H1 (cell line): ENCODE data around the gene CCDC8. TPM values are rescaled to one million over a fixed set of nuclear protein-coding genes. Genes with fewer than 3 reads are reported as not detected.

ENCODE experiments used
- ATF2 ChIP-seq: IDR thresholded peaks from 2 replicates; pipeline ENCODE4 v1.6.1; 2012; ENCODE audit warnings: low read length, inconsistent platforms
- BACH1 ChIP-seq: IDR thresholded peaks from 2 replicates; pipeline ENCODE4 v1.6.1; 2012; ENCODE audit warnings: low read length, improper control_type of control experiment
- FOSL1 ChIP-seq: IDR thresholded peaks from 2 replicates; pipeline ENCODE4 v1.6.1; 2011; ENCODE audit warnings: mild to moderate bottlenecking, low read depth, low read length, moderate library complexity; ENCODE audit not compliant: insufficient read depth
- POLR2A ChIP-seq, 2 experiments: IDR thresholded peaks; 1 replicate in 1 of 2; 2 replicates in 1 of 2; pipeline ENCODE4 v1.6.1; 2011; ENCODE audit warnings: low read depth in 2 of 2, low read length in 2 of 2, mild to moderate bottlenecking in 2 of 2; ENCODE audit errors: control extremely low read depth in 1 of 2
- POLR2AphosphoS5 ChIP-seq: IDR thresholded peaks from 2 replicates; pipeline ENCODE4 v1.6.1; 2011; ENCODE audit warnings: low read depth, low read length
- polyA plus RNA-seq, 7 experiments: library from polyadenylated mRNA; depleted of rRNA in 3 of 7; stranded (reverse) in 5 of 7; unstranded in 2 of 7; fragments of >200 nt in 5 of 7; fragments of 200-250 nt in 2 of 7; gene quantifications; 1 replicate in 5 of 7; 2 replicates in 1 of 7; 4 replicates in 1 of 7; pipeline versions ENCODE4 v1.2.1 to v1.2.3, GENCODE V29; 2011 to 2013; ENCODE audit warnings: missing spikeins in 2 of 7, mixed read lengths in 2 of 7
- total RNA-seq: library from RNA; stranded (reverse); fragmentation: NEBNext Ultra II Directional; extraction: Animal tissue kit (Norgen Biotek cat#: 25700); gene quantifications from 2 replicates; pipeline ENCODE4 v1.2.1, GENCODE V29; 2021

The CCDC8 gene
- total and polyA plus RNA-seq, 2 of the 8 experiments (the other 6 are each of a cell fraction or from before 2014, with no cell fraction given) = 4.9 to 13.6 TPM

GRCh38 chr19:46406976-46407375 lies 6.4 kb downstream of the CCDC8 start (continued):
- no peak for TF ChIP-seq BACH1
- TF ChIP-seq ATF2 = no peak
- TF ChIP-seq FOSL1 = no peak
- no peak for TF ChIP-seq POLR2A (IDR thresholded peaks at IDR 0.05; ENCODE audit: control extremely low read depth in 1 of 2, low read depth in 2 of 2, low read length in 2 of 2)
- no peak for TF ChIP-seq POLR2AphosphoS5
